ACHN (cell line): ENCODE results near the gene TAC4.

Source experiments
- DNase-seq: peaks from one replicate; pipeline ENCODE4 v3.0.0-alpha.2; 2015
- in situ Hi-C: cut with HindIII; loops from 2 replicates; pipeline ENCODE4 v1.10.0; 2017; ENCODE audit warnings: low sequenced_read_pairs, low pct_ligation_motif_present, low pct_unique_long_range_greater_than_20kb

Gene TAC4

GRCh38 chr17:49822829-49823228 lies 25.0 kb downstream of the TAC4 start:
- DNase-seq, result no peak
- in situ Hi-C loops, result no loop called here

GRCh38 chr17:49821916-49822315 lies 26.0 kb downstream of the TAC4 start:
- in situ Hi-C loops, result no loop called here
- DNase-seq, result no peak

- in situ Hi-C loops, result no loop called here
These were observed 26.4 kb downstream of the TAC4 start for GRCh38 chr17:49821466-49821865.

GRCh38 chr17:49820773-49821172 lies 27.1 kb downstream of the TAC4 start:
- in situ Hi-C loops, result no loop called here
- DNase-seq, result no peak

More at GRCh38 chr17:49821466-49821865, 26.4 kb downstream of the TAC4 start:
- no peak for DNase-seq

- in situ Hi-C loops, result no loop called here
- no peak for DNase-seq
These were observed 28.2 kb downstream of the TAC4 start for GRCh38 chr17:49819651-49820050.

- DNase-seq, result no peak
- in situ Hi-C loops, result no loop called here
These were observed 28.7 kb downstream of the TAC4 start for GRCh38 chr17:49819138-49819537.

- in situ Hi-C loops, result no loop called here
- DNase-seq, result no peak
These were observed 29.9 kb downstream of the TAC4 start for GRCh38 chr17:49817993-49818392.

- in situ Hi-C loops, result no loop called here
- no peak for DNase-seq
These were observed 32.0 kb downstream of the TAC4 start for GRCh38 chr17:49815761-49816281.

GRCh38 chr17:49814781-49815529 lies 32.9 kb downstream of the TAC4 start:
- in situ Hi-C loops, result no loop called here
- no peak for DNase-seq

- DNase-seq, result no peak
- in situ Hi-C loops, result no loop called here
These were observed 38.8 kb downstream of the TAC4 start for GRCh38 chr17:49809056-49809455.

GRCh38 chr17:49798738-49799137 lies 49.1 kb downstream of the TAC4 start:
- in situ Hi-C loops, result no loop called here

GRCh38 chr17:49798182-49798581 lies 49.7 kb downstream of the TAC4 start:
- no peak for DNase-seq
- in situ Hi-C loops, result no loop called here

More at GRCh38 chr17:49798738-49799137, 49.1 kb downstream of the TAC4 start:
- no peak for DNase-seq

- in situ Hi-C loops, result no loop called here
- no peak for DNase-seq
These were observed 52.5 kb downstream of the TAC4 start for GRCh38 chr17:49795372-49795771.

GRCh38 chr17:49793309-49793708 lies 54.6 kb downstream of the TAC4 start:
- in situ Hi-C loops, result no loop called here

GRCh38 chr17:49789243-49789578 lies 58.7 kb downstream of the TAC4 start:
- in situ Hi-C loops, result no loop called here
- no peak for DNase-seq

More at GRCh38 chr17:49793309-49793708, 54.6 kb downstream of the TAC4 start:
- DNase-seq, result no peak

- DNase-seq, result peak; percentile 100
- in situ Hi-C loops, result no loop called here
These were observed 59.2 kb downstream of the TAC4 start, which contains the start of gene KAT7 for GRCh38 chr17:49788478-49789242. Gene KAT7 (plus strand): TSS chr17:49788681. CDS start chr17:49788835, 154 bp downstream.
